CD4-positive, alpha-beta T cell (primary cell): ENCODE results near the gene SNTA1. TPM values are rescaled to one million over a fixed set of nuclear protein-coding genes. Genes with fewer than 3 reads are reported as not detected.
"Not testable (repeated sequence)": the region's sequence is repeated elsewhere in the genome, so short reads cannot be mapped to it uniquely, and the experiment has no call there.

Source experiments
- ATAC-seq: fragments of 200-7000 bp; cut with Tn5 transposase; one replicate; pipeline ENCODE4 v1.10.0; 2022; ENCODE audit warnings: mild to moderate bottlenecking; ENCODE audit not compliant: poor library complexity
- CTCF ChIA-PET: fragments of 350-600 bp; sonication (Branson Sonifier 250); formaldehyde crosslinking; loops from one replicate; lab custom pipeline; 2021; ENCODE audit warnings: antibody characterized with exemption, inconsistent platforms; lab: Charles Lee
- POLR2A ChIA-PET: fragments of 350-600 bp; sonication (Branson Sonifier 250); formaldehyde crosslinking; loops from one replicate; lab custom pipeline; 2021; ENCODE audit warnings: antibody characterized with exemption, inconsistent platforms; lab: Charles Lee
- DNase-seq, 14 experiments: peaks; one replicate each; pipeline ENCODE4 v3.0.0-alpha.2; 2013 to 2020; ENCODE audit warnings: mixed read lengths in 2 of 14
- H3K27ac ChIP-seq, 2 donors: one replicate each; pipeline versions ENCODE4 v1.5.1 to v1.7.0; 2013; ENCODE audit warnings: low read length in 2 of 2, low read depth in 1 of 2, mild to moderate bottlenecking in 1 of 2
- H3K27me3 ChIP-seq, 2 experiments: 1 replicate in 1 of 2; 2 replicates in 1 of 2; pipeline versions ENCODE4 v1.6.1 to v1.7.0; 2013; ENCODE audit warnings: low read length in 2 of 2, control low read depth in 1 of 2, mild to moderate bottlenecking in 1 of 2, moderate library complexity in 1 of 2; ENCODE audit not compliant: insufficient read depth in 2 of 2, control insufficient read depth in 1 of 2
- H3K36me3 ChIP-seq: one replicate; pipeline ENCODE4 v1.6.1; 2013; ENCODE audit warnings: low read length, control low read depth; ENCODE audit not compliant: insufficient read depth
- H3K4me1 ChIP-seq: one replicate; pipeline ENCODE4 v1.6.1; 2013; ENCODE audit warnings: low read length, control low read depth; ENCODE audit not compliant: insufficient read depth
- H3K4me3 ChIP-seq: one replicate; pipeline ENCODE4 v1.5.1; 2013; ENCODE audit warnings: mild to moderate bottlenecking, low read length, moderate library complexity
- H3K9me3 ChIP-seq, 2 experiments: 1 replicate in 1 of 2; 2 replicates in 1 of 2; pipeline versions ENCODE4 v1.6.1 to v1.7.0; 2013; ENCODE audit warnings: low read length in 2 of 2, mild to moderate bottlenecking in 2 of 2, control low read depth in 1 of 2, moderate library complexity in 1 of 2; ENCODE audit not compliant: control insufficient read depth in 1 of 2, insufficient read depth in 1 of 2
- H3K27ac Mint-ChIP-seq: one replicate; pipeline ENCODE4 v1.8.0; 2020; ENCODE audit warnings: mixed read lengths
- H3K27me3 Mint-ChIP-seq: one replicate; pipeline ENCODE4 v1.8.0; 2021; ENCODE audit warnings: mixed read lengths
- H3K36me3 Mint-ChIP-seq: one replicate; pipeline ENCODE4 v1.8.0; 2021; ENCODE audit warnings: low read depth, mixed read lengths
- H3K4me1 Mint-ChIP-seq: one replicate; pipeline ENCODE4 v1.8.0; 2021; ENCODE audit warnings: low read depth, mixed read lengths
- H3K4me3 Mint-ChIP-seq: one replicate; pipeline ENCODE4 v1.8.0; 2020; ENCODE audit warnings: mild to moderate bottlenecking, mixed read lengths
- H3K9me3 Mint-ChIP-seq: one replicate; pipeline ENCODE4 v1.8.0; 2020; ENCODE audit warnings: mixed read lengths
- intact Hi-C, 2 experiments: fragments of 100-400 bp; cut with DNase I in 1 of 2; cut with micrococcal nuclease in 1 of 2; formaldehyde crosslinking; loops; one replicate each; pipeline versions ENCODE4 v1.15.1 to v1.9.0; 2023 to 2025; cut with DNase I, micrococcal nuclease
- total RNA-seq, 174 experiments: library from RNA in 2 of 174; stranded (reverse) in 2 of 174; gene quantifications; one replicate each; pipeline ENCODE4 v1.2.3 and lab custom pipeline; 2021 to 2026
- TF ChIP-seq, protein P1 (sequence below): fragments of 200-600 bp; IDR thresholded peaks from one replicate; pipeline ENCODE4 v1.8.0; 2022; ENCODE audit warnings: antibody characterized with exemption, mild to moderate bottlenecking

SNTA1 gene
- total RNA-seq, 2 experiments from 2014 or later = 5.0 to 5.2 TPM

GRCh38 chr20:33442136-33443005 is 1.2 kb downstream of the SNTA1 start:
- intact Hi-C loops = loop anchor here in 1 of 2 experiments (1.0 to 5.0 kb wide), 6 partner anchors 41 to 670 kb away; partner anchors contain the start of genes C20orf144, CBFA2T2, CDK5RAP1 and CHMP4B
- H3K4me1 Mint-ChIP-seq = peaks cover 22% of the 10 kb centered on the region
- Histone ChIP-seq H3K4me1 (peaks cover 25% of the 10 kb centered on the region), H3K36me3 (no peaks in the 10 kb centered on the region), H3K27ac (no peak overlapping the region), H3K4me3 (peak overlapping the region; percentile 90), H3K27me3 (no peaks in the 10 kb centered on the region), H3K9me3 (no peaks in the 10 kb centered on the region)
- ATAC-seq = no peak
- POLR2A ChIA-PET = interaction anchor here (0.8 to 3.1 kb wide), 11 partner anchors 41 to 278 kb away, joined by 3 to 32 read pairs (median 8); partner anchors contain the start of genes ACTL10, C20orf144, CBFA2T2 and CDK5RAP1
- no peaks in the 10 kb centered on the region for H3K9me3 Mint-ChIP-seq
- TF ChIP-seq, protein P1, sequence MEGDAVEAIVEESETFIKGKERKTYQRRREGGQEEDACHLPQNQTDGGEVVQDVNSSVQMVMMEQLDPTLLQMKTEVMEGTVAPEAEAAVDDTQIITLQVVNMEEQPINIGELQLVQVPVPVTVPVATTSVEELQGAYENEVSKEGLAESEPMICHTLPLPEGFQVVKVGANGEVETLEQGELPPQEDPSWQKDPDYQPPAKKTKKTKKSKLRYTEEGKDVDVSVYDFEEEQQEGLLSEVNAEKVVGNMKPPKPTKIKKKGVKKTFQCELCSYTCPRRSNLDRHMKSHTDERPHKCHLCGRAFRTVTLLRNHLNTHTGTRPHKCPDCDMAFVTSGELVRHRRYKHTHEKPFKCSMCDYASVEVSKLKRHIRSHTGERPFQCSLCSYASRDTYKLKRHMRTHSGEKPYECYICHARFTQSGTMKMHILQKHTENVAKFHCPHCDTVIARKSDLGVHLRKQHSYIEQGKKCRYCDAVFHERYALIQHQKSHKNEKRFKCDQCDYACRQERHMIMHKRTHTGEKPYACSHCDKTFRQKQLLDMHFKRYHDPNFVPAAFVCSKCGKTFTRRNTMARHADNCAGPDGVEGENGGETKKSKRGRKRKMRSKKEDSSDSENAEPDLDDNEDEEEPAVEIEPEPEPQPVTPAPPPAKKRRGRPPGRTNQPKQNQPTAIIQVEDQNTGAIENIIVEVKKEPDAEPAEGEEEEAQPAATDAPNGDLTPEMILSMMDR = no peak
- peak overlapping the region; percentile 86 for H3K4me3 Mint-ChIP-seq
- no peaks in the 10 kb centered on the region for H3K36me3 Mint-ChIP-seq
- peak overlapping the region; percentile 64 for H3K27ac Mint-ChIP-seq
- CTCF ChIA-PET = no interaction called here
- peak in 3 of 14 experiments; percentile 29 to 37 (median 33) for DNase-seq
- H3K27me3 Mint-ChIP-seq = no peaks in the 10 kb centered on the region

DNA sequence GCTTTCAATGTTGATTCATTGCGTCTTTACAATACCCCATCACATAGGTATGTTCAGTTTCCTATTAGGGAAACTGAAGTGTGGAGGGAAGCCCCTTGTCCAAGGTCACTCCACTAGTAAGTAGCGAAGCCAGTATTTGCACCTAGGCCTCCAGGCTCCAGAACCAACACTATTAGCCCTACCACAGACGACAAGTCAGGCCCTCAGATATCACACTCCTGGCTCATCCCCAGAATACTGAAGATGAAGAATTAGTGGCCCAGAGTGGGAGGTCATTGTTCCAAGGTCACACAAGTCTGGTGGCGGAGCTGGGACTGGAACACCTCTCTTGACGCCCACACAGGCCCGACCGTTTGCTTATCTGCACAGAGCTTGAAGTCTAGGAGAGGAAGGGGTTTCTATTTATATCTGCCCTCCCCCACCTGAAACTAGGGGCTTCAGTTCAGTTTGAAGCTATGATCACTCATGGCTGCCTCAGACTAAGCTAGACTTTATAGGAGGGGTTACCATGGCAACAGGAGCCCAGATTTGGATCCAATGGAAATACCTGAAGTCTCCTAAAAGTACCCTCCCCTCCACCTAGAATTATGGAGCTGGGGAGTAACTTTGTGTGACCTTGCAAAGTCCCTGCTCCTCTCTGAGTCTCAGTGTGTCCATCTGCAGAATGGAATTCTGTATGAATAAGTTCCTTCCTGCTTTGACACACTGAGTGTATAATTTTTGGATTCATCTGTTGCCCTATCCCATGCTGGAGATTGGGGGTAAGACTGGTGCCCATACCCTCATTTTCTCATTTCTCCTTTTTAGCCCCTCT is 2.2 kb downstream of the SNTA1 start:
- H3K27me3 Mint-ChIP-seq = no peaks in the 10 kb centered on the region
- intact Hi-C loops = loop anchor here in 1 of 2 experiments (5.0 kb wide), 4 partner anchors 221 to 671 kb away; partner anchors contain the start of genes C20orf144, CHMP4B, EIF2S2 and ZNF341
- ChIA-PET CTCF (no interaction called here), POLR2A (interaction anchor here (0.8 kb wide), 1 partner anchor 49 kb away, joined by 4 read pairs; the partner anchor contains the start of gene CBFA2T2)
- DNase-seq (no peak), ATAC-seq (no peak)
- H3K36me3 Mint-ChIP-seq = no peaks in the 10 kb centered on the region
- TF ChIP-seq, protein P1 = no peak
- Histone ChIP-seq H3K36me3 (no peaks in the 10 kb centered on the region), H3K4me3 (no peak overlapping the region), H3K27me3 (no peaks in the 10 kb centered on the region), H3K27ac (no peak overlapping the region), H3K9me3 (no peaks in the 10 kb centered on the region), H3K4me1 (peaks cover 25% of the 10 kb centered on the region)
- H3K27ac Mint-ChIP-seq = no peak overlapping the region
- peak overlapping the region; percentile 86 for H3K4me3 Mint-ChIP-seq
- no peaks in the 10 kb centered on the region for H3K9me3 Mint-ChIP-seq
- H3K4me1 Mint-ChIP-seq = peaks cover 22% of the 10 kb centered on the region

- H3K36me3 ChIP-seq, H3K27me3 Mint-ChIP-seq, CTCF ChIA-PET, H3K4me3 ChIP-seq, H3K36me3 Mint-ChIP-seq, H3K9me3 ChIP-seq, H3K27ac ChIP-seq, H3K4me3 Mint-ChIP-seq, ATAC-seq, DNase-seq, H3K27ac Mint-ChIP-seq, POLR2A ChIA-PET, H3K9me3 Mint-ChIP-seq, H3K27me3 ChIP-seq: not testable (repeated sequence)
- H3K4me1 ChIP-seq = peaks cover 25% of the 10 kb centered on the region
- peaks cover 22% of the 10 kb centered on the region for H3K4me1 Mint-ChIP-seq
- intact Hi-C loops = loop anchor here in 1 of 2 experiments (5.0 kb wide), 4 partner anchors 222 to 672 kb away; partner anchors contain the start of genes C20orf144, CHMP4B, EIF2S2 and ZNF341
These were observed 3.0 kb downstream of the SNTA1 start for GRCh38 chr20:33440562-33440961.
